K562 (cell line): ENCODE data around the gene RER1. TPM values are rescaled to one million over a fixed set of nuclear protein-coding genes. Genes with fewer than 3 reads are reported as not detected.

ENCODE experiments used
- ARID2 ChIP-seq: fragments of 450-650 bp; IDR thresholded peaks from 2 replicates; pipeline ENCODE4 v1.6.1; 2017; ENCODE audit warnings: antibody characterized with exemption, mild to moderate bottlenecking
- ARID4B ChIP-seq: sonication (generic); formaldehyde crosslinking; IDR thresholded peaks from 2 replicates; pipeline ENCODE4 v1.8.0; 2022; ENCODE audit warnings: mild to moderate bottlenecking, missing genetic modification reagents
- ASH1L ChIP-seq: fragments of 450-650 bp; IDR thresholded peaks from 2 replicates; pipeline ENCODE4 v1.6.1; 2018; ENCODE audit warnings: borderline replicate concordance, mild to moderate bottlenecking, low read depth; ENCODE audit not compliant: partially characterized antibody
- CHCHD3 ChIP-seq: fragments of 250-450 bp; sonication (Bioruptor Pico); IDR thresholded peaks from 2 replicates; pipeline ENCODE4 v2.1.2; 2022; ENCODE audit warnings: mild to moderate bottlenecking
- ETV1 ChIP-seq: fragments of 450-650 bp; conservative IDR thresholded peaks from 2 replicates; pipeline ENCODE4 v1.6.1; 2016; ENCODE audit warnings: missing genetic modification characterization, control low read depth, low read depth, missing compliant biosample characterization
- FOXA3 ChIP-seq, 2 experiments: fragments of 450-650 bp in 1 of 2; sonication (generic) in 1 of 2; formaldehyde crosslinking; IDR thresholded peaks in 1 of 2; conservative IDR thresholded peaks in 1 of 2; 2 replicates each; pipeline versions ENCODE4 v1.4.0 to v1.8.0; 2020 to 2022; ENCODE audit warnings: mild to moderate bottlenecking in 2 of 2, missing genetic modification reagents in 1 of 2
- JUND ChIP-seq, 2 experiments: IDR thresholded peaks; 2 replicates in 1 of 2; 3 replicates in 1 of 2; pipeline ENCODE4 v1.6.1; 2011; ENCODE audit warnings: borderline replicate concordance in 2 of 2, low read depth in 2 of 2, low read length in 2 of 2, improper control_type of control experiment in 1 of 2, missing biosample characterization in 1 of 2, missing genetic modification characterization in 1 of 2, missing genetic modification reagents in 1 of 2
- NR0B1 ChIP-seq: fragments of 450-650 bp; IDR thresholded peaks from one replicate; pipeline ENCODE4 v1.6.1; 2018; ENCODE audit warnings: mild to moderate bottlenecking, moderate library complexity; ENCODE audit not compliant: partially characterized antibody
- NR3C1 ChIP-seq: sonication (generic); formaldehyde crosslinking; IDR thresholded peaks from 2 replicates; pipeline ENCODE4 v1.8.1; 2022; ENCODE audit warnings: missing genetic modification reagents
- RBFOX2 ChIP-seq: fragments of 200-400 bp; formaldehyde crosslinking; IDR thresholded peaks from 2 replicates; pipeline ENCODE4 v1.6.1; 2017; ENCODE audit warnings: low read depth, mild to moderate bottlenecking, low read length, moderate library complexity
- SIRT6 ChIP-seq: IDR thresholded peaks from one replicate; pipeline ENCODE4 v1.6.1; 2012; ENCODE audit warnings: low read depth, mild to moderate bottlenecking, control low read depth, inconsistent platforms, low read length, moderate library complexity
- WHSC1 ChIP-seq: IDR thresholded peaks from one replicate; pipeline ENCODE4 v1.6.1; 2012; ENCODE audit warnings: low read length, control low read depth, inconsistent platforms
- ZNF143 ChIP-seq: sonication (generic); formaldehyde crosslinking; IDR thresholded peaks from 2 replicates; pipeline ENCODE4 v1.9.0; 2022; ENCODE audit warnings: mild to moderate bottlenecking, missing genetic modification reagents
- ZNF551 ChIP-seq: fragments of 250-450 bp; sonication (Bioruptor Pico); IDR thresholded peaks from 2 replicates; pipeline ENCODE4 v1.5.0; 2021; ENCODE audit warnings: mild to moderate bottlenecking, moderate library complexity
- polyA plus RNA-seq, 8 experiments: library from polyadenylated mRNA; depleted of rRNA in 4 of 8; stranded (reverse) in 5 of 8; unstranded in 3 of 8; fragments of >200 nt; fragmentation: Nextera tagmentation in 2 of 8; fragmentation: Illumina TruSeq in 1 of 8; extraction: Ambion mirVana in 2 of 8; extraction: Trizol in 1 of 8; gene quantifications; 2 replicates each; pipeline versions ENCODE4 v1.2.1 to v1.2.3, GENCODE V29; 2011 to 2014; ENCODE audit warnings: inconsistent platforms in 1 of 8, missing spikeins in 1 of 8
- total RNA-seq, 7 experiments: library from RNA; depleted of rRNA in 6 of 7; stranded (reverse); fragments of >200 nt in 6 of 7; fragmentation: Illumina TruSeq in 2 of 7; extraction: Trizol in 2 of 7; gene quantifications; 2 replicates each; pipeline versions ENCODE4 v1.2.1 to v1.2.3, GENCODE V29; 2011 to 2021; ENCODE audit warnings: low replicate concordance in 1 of 7
- TF ChIP-seq, protein P1 (sequence below), 2 experiments: IDR thresholded peaks; 2 replicates each; pipeline ENCODE4 v1.6.1; 2012; ENCODE audit warnings: improper control_type of control experiment in 2 of 2, low read depth in 2 of 2, low read length in 2 of 2, borderline replicate concordance in 1 of 2
- TF ChIP-seq, protein P2 (sequence below): fragments of 450-650 bp; IDR thresholded peaks from 2 replicates; pipeline ENCODE4 v1.6.1; 2016; ENCODE audit warnings: antibody characterized with exemption

The RER1 gene
- total and polyA plus RNA-seq, 9 of the 15 experiments (the other 6 are each of a cell fraction or from before 2014, with no cell fraction given), result 19.6 to 354 (median 183) TPM

GRCh38 chr1:2391041-2391930, at the start of gene RER1, which contains the start of gene MORN1 (continued):
- TF ChIP-seq, protein P1, sequence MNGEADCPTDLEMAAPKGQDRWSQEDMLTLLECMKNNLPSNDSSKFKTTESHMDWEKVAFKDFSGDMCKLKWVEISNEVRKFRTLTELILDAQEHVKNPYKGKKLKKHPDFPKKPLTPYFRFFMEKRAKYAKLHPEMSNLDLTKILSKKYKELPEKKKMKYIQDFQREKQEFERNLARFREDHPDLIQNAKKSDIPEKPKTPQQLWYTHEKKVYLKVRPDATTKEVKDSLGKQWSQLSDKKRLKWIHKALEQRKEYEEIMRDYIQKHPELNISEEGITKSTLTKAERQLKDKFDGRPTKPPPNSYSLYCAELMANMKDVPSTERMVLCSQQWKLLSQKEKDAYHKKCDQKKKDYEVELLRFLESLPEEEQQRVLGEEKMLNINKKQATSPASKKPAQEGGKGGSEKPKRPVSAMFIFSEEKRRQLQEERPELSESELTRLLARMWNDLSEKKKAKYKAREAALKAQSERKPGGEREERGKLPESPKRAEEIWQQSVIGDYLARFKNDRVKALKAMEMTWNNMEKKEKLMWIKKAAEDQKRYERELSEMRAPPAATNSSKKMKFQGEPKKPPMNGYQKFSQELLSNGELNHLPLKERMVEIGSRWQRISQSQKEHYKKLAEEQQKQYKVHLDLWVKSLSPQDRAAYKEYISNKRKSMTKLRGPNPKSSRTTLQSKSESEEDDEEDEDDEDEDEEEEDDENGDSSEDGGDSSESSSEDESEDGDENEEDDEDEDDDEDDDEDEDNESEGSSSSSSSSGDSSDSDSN (IDR thresholded peaks at IDR 0.05; ENCODE audit: borderline replicate concordance in 1 of 2, low read depth in 2 of 2, low read length in 2 of 2), result peak in 1 of 2 experiments; percentile 92; a peak in 2 of 4 replicates
- no peak; the same call in 1 of the 2 replicates for TF ChIP-seq ZNF143
- TF ChIP-seq ETV1, result peak; percentile 63
- TF ChIP-seq NR0B1, result no peak
- TF ChIP-seq RBFOX2, result peak; percentile 89
- TF ChIP-seq, protein P2, sequence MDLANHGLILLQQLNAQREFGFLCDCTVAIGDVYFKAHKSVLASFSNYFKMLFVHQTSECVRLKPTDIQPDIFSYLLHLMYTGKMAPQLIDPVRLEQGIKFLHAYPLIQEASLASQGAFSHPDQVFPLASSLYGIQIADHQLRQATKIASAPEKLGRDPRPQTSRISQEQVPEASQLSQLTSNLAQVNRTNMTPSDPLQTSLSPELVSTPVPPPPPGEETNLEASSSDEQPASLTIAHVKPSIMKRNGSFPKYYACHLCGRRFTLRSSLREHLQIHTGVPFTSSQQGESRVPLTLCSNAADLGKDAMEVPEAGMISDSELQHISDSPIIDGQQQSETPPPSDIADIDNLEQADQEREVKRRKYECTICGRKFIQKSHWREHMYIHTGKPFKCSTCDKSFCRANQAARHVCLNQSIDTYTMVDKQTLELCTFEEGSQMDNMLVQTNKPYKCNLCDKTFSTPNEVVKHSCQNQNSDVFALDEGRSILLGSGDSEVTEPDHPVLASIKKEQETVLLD, result peak; percentile 91
- TF ChIP-seq ARID2, result no peak
- TF ChIP-seq FOXA3 (CRISPR knock-in tag; conservative IDR thresholded peaks at IDR 0.05 in 1 of 2, IDR thresholded peaks at IDR 0.05 in 1 of 2), result peak in 1 of 2 experiments; percentile 59; a peak in 1 of 4 replicates
- TF ChIP-seq WHSC1, result no peak
- TF ChIP-seq NR3C1, result no peak
- no peak for TF ChIP-seq SIRT6
- no peak for TF ChIP-seq ZNF551 (CRISPR knock-in tag)
- TF ChIP-seq ARID4B, result peak; percentile 98
- TF ChIP-seq CHCHD3 (CRISPR knock-in tag), result no peak
- no peak for TF ChIP-seq ASH1L
- peak; percentile 65 for TF ChIP-seq JUND (IDR thresholded peaks at IDR 0.05; ENCODE audit: borderline replicate concordance, low read depth, low read length)
- peak; percentile 35; the same call in 1 of the 3 replicates for TF ChIP-seq JUND (tag; IDR thresholded peaks at IDR 0.05; ENCODE audit: borderline replicate concordance, low read depth, low read length)
